GM19463 (cell line): ENCODE results near the gene NME4.
A peak's percentile ranks its signal among the peaks of the same experiment; 100 is the strongest.

Experiments
- ATAC-seq: cut with Tn5 transposase; IDR thresholded peaks from one replicate; pipeline ENCODE4 v1.9.1; 2021; ENCODE audit warnings: mild to moderate bottlenecking, moderate library complexity; ENCODE audit not compliant: unreplicated experiment

Gene NME4

GRCh38 chr16:363110-363765, 33.8 kb upstream of the NME4 start:
- no peak for ATAC-seq

- no peak for ATAC-seq
These were observed 33.1 kb upstream of the NME4 start for GRCh38 chr16:363766-364490.

GRCh38 chr16:364595-365491, 32.2 kb upstream of the NME4 start:
- ATAC-seq: no peak

DNA sequence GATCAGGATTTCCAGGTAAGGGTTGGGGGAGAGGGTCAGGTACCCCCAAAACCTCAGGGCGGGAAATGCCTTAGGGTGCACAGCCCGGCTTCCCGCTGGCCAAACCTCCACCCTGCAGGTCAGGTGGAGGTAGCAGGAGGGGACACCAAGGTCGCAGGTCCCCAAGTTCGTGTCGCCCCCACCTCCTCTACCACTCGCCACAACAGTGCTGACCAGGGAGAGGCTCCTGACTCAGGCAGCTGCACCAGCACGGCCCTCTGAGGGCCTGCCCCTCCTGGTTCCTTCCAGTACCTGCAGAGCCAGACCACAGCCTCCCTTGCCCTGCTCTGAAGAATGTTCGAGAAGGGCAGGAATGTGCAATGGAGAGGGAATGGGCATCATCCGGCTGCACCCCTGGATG, 30.5 kb upstream of the NME4 start:
- no peak for ATAC-seq

- no peak for ATAC-seq
These were observed 29.6 kb upstream of the NME4 start for GRCh38 chr16:367333-367903.

DNA sequence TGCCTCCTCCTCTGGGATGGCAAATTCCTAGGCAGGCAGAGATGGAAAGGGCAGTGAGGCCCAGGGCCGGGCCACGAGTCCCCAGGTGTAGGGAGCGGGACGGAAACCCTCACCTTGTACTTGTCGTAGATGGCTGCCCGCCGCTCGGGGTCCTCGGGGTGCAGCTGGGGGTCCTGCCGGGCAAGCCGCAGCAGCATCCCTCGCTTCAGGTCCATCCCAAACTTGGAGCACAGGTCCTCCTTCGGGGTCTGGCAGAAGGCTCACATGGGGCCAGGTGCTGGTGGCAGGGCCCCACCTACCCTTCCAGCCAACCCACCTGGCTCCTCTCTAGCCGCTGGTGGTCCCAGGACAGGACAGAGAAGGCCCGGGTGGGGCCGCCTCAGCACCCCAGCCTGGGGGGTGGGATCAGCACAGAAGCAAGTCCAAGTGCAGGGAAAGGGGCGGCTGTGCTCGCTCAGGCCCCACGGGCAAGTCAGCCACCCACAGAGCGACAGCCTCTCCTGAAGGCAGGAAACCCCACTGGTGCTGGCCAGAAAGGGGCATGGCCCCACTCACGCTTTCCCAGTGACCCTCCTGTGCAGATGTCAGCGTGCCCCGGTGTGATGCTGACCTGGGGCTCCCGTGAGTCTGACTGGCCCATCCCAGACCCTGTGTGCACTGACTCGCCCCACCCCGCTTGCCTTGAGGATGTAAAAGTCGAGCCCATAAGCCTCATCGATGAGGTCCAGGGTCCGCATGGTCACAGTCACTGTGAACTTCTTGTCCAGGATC, 28.4 kb upstream of the NME4 start:
- ATAC-seq: no peak

DNA sequence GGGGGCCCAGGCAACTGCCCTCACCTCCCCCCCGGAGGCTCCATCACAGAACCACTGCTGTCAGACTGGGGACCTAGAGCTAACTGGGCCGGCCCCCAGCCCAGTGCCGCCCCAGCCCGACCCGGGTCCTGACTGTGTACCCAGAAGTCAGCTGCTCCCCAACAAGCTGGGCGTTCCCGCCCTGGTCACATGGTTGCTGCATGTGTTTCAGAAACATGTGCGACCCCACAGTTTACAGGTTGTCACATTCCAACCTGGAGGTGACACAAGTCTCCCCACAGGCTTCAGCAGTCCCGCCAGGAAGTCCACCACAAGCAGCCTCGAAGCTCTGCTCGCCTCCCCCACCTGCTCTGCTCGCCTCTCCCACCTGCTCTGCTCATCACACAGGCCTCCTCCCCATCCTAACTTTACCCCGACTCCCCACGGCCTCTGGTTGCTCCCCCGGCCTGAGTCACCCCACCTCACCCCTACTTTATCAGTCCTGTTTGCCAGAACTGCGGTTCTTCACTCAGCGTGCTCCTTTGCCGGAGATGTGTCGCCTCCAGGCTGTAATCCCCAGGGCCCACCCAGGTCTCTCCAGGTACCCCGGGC, 27.6 kb upstream of the NME4 start:
- ATAC-seq: no peak

- ATAC-seq: no peak
These were observed 27.0 kb upstream of the NME4 start for GRCh38 chr16:369866-370436.

GRCh38 chr16:370443-370842, 26.6 kb upstream of the NME4 start, which contains the start of gene MRPL28:
Gene MRPL28 (minus strand): TSS chr16:370538. CDS start chr16:370218, 320 bp downstream.
- peak; percentile 88 for ATAC-seq

GRCh38 chr16:370979-371514, 26.0 kb upstream of the NME4 start:
- ATAC-seq: no peak

DNA sequence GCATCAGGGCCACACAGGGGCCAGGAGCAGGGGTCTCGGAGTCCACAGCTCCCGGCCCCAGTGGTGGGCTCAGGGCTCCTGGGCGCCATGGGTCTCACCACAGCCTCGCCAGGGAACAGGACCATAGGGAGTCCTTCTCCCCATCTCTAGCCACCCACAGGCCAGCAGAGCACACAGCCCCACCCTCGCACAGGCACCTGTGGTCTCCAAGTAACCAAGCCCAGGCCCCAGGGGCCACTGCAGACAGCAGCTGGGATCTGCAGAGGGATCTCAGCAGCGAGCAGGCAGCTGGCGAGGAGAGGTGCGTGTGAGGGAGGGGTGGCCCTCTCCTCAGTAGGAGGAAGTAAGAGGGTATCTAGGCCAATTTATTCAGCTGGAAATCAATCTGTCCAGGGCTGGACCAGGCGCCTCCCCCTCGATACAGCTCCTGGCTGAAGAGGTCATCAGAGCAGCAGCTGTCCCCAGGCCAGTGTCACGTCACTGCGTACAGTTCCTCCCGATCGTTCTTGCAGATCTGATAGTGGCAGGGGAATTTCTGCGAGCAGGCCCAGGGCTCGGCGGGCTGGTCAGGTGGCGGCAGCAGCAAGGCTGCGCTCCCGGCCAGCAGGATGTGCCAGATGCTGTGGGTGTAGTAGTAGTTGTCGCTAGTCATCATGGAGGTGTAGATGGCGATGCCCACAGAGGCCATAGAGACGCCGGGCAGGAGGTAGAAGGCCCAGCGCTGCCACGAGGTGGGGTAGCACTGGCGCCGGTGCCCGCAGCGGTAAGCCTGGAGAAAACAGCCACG, 25.3 kb upstream of the NME4 start:
- no peak for ATAC-seq

DNA sequence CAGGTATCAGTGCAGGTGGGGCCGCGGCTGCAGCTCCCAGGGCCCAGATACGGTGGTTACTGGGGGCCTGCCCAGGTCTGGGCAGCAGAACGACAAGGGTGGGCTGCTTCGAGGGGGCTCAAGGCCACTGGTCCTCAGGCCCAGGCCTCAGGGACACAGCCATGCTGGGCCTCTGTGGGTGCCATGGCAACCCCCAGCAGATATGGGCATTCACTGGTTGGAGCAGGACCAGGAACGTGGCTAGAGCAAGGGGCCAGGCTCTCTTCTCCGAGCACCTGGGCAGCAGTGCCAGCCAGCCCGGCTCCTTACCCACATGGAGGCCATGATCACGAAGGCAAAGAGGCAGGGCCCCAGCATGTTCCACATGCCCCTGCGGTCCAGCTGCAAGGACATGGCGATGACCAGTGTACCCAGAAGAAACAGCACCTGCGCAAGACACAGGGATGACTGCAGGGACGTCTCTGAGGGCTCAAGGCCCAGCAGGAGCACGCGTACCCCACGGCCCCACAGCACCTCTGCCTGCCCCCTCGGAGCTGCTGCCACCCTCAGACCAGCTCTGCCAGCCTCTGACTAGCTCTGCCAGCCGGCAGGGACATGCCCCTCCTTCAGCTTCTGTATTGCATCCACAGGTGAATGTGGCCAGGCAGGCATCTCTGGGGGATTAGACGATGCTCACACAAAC, 24.6 kb upstream of the NME4 start:
- ATAC-seq: no peak

GRCh38 chr16:373020-373598, 23.9 kb upstream of the NME4 start:
- ATAC-seq: no peak

DNA sequence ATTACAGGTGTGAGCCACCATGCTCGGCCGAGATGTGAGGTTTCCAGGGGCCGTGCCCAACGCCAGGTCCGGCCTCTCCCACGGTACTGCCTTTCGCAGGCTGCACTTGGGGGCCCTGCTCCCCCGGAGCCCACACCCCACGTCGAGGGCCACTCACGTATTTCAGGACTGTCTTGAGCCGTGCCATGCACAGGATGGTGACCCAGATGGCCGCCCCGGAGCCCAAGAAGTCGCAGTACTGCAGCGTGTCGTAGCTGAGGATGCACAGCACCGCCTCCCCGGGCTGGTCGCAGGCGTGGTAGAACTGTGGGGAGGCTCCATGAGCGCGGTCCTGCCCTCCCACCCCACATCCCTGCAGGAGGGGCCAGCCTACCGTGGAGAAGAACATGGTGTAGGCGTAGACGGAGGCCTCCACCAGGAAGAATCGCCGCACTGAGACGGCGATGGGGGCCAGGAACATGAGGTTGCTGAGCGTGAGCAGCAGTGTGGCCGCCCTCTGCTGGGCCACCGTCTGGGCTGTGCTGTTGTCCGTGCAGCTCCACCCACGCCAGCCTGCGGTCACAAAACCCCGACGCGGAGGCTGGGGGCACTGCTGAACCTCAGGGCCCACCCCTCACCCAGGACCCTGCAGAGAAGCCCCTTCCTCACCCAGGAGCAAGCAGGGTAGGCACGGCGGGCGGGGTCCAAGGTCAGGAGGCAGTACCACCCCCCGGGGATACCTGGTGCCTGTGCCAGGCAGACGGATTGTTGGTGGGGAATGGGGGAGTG, 23.0 kb upstream of the NME4 start:
- ATAC-seq: no peak

GRCh38 chr16:374616-374926, 22.4 kb upstream of the NME4 start:
- no peak for ATAC-seq

GRCh38 chr16:375212-375611, 21.8 kb upstream of the NME4 start:
- no peak for ATAC-seq
